T-helper 22 cell (primary cell): Measurements from ENCODE around the gene LRCOL1.

Source experiments
- DNase-seq: peaks from one replicate; pipeline ENCODE4 v3.0.0-alpha.2; 2020; ENCODE audit warnings: low read depth

LRCOL1 gene

DNA sequence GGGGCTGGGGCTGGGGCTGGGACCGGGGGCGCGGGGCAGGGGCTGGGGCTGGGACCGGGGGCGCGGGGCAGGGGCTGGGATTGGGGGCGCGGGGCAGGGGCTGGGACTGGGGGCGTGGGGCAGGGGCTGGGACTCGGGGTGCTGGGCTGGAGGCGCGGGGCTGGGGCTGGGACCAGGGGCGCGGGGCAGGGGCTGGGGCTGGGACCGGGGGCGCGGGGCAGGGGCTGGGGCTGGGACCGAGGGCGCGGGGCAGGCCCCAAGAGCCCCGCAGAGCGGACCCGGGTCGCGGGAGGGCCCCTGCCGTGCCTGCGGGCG is 8.6 kb upstream of the LRCOL1 start:
- DNase-seq, result no peak

DNA sequence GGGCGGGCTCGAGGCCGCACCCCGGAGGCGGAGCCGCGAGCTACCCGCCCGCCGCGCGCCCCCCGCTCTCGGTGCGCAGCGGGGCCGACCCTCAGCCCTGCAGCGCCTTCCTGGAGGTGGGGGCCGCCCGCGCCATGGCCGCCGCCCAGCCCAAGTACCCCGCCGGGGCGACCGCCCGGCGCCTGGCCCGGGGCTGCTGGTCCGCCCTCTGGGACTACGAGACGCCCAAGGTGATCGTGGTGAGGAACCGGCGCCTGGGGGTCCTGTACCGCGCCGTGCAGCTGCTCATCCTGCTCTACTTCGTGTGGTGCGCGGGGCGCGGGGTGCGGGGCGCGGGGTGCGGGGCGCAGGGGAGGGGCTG is 8.3 kb upstream of the LRCOL1 start, which contains the start of gene P2RX2:
Gene P2RX2 (plus strand): TSS at position 94 of the 361 bp plus-strand sequence. CDS start 41 bp downstream, at position 135.
- no peak for DNase-seq

DNA sequence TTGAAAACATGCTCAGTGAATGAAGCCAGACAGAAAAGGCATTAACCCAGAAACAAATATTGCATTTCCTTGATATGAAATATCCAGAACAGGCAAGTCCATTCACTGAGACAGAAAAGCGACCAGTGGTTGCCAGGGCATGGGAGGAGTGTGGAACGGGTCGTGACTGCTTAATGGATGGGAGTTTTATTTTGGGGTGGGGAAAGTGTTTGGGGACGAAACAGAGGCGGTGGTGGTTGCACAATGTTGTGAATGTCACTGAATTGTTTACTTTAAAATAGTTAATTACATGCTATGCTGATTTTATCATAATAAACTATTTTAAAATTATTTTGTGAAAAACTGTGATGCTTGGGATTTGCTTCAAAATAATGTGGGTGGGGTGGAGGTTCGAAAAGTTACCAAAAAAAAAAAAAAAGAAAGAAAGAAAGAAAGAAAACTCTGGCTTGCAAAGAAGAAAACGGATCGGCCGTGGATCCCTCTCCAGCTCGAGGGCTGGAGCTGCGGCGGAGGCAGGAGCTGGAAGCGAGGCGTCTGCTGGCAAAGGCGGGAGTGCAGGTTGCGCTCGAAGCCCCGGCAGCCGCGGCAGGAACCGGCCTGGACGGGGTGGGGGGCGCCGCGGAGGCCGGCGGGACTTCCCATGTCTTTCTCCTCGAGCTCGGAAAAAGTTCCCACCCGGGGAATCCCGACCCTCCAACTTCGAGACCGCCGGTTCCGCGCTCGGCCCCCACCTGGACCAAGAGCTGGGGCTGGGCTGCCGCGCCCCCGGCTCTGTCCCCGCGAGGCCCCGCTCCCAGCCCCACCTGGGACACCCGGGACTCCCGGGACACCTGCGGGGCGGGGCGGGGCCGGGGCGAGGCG is 7.7 kb upstream of the LRCOL1 start:
- no peak for DNase-seq

- DNase-seq, result no peak
Observed at GRCh38 chr12:132617135-132617701, 6.8 kb upstream of the LRCOL1 start.

GRCh38 chr12:132615579-132616038 is 5.2 kb upstream of the LRCOL1 start:
- DNase-seq, result no peak

DNA sequence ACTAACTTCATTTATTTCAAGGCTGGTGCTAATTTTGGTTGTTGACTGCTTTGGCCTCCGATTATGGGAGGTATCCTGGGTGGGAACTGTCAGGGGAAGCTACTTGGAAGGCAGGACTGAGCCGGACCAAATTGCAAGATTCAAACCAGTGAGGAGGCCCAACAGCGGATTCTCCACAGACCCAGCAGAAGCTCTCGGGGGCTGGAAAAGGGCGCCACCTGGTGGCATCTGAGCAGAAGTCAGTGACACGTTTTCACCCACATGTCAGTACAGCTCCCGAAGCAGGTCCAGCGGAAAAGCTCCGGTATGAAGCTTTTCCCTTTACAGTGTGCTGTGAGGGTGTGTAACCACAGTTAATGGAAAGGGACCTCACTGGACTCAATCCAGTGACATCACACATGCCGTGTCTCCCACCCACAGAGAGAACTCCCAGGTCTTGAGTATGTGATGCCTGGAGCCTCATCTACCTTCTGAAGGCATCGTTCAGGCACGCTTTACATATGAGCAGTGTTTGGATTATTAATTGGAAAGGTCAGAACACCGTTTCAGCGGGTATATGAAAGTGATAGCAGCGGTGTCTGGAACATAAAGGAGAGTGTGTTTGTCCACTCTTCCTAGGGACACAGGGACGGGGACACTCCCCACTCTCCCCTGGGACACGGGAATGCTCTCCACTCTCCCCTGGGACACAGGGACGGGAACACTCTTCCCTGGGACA is 4.6 kb upstream of the LRCOL1 start:
- peak; percentile 54 for DNase-seq

- DNase-seq, result no peak
Observed at GRCh38 chr12:132614029-132614428, 3.6 kb upstream of the LRCOL1 start.

- DNase-seq, result no peak
Observed at GRCh38 chr12:132611620-132612019, 1.2 kb upstream of the LRCOL1 start.

DNA sequence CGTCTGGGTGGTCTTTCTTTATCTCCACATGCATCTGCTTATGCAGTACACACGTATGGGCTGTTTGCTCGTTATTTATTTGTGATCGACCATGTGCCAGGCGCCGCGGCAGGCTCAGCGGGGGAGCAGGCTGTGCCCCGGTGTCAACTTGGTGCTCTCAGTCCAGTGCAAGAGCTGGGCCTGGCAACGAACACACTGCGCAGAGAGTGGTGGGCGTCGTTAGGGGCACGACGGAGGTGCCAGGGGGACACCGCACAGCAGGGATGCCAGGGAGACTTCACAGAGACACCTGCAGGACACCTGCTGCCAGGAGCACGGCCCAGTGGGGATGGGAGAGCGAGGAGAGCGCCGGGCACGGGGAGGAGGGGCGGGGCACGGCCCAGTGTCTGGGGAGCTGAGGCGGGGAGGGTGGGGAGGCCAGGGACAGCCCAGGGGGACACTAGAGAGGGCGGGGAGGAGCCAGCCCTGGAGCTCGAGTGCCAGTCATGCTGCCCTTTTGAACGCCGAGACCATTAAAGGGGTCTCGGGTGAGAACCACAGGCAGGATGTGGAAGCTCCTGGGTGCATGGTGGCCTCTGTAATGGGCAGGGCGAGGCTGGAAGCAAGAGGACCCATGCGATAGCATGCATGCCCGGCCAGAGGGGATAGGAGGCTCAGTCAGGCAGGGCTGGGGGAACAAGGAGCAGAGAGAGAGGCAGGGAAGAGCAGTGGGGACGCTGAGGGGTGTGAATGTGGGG is 652 bp upstream of the LRCOL1 start:
- no peak for DNase-seq

GRCh38 chr12:132608231-132609171 is 1.9 kb downstream of the LRCOL1 start:
- DNase-seq, result no peak

DNA sequence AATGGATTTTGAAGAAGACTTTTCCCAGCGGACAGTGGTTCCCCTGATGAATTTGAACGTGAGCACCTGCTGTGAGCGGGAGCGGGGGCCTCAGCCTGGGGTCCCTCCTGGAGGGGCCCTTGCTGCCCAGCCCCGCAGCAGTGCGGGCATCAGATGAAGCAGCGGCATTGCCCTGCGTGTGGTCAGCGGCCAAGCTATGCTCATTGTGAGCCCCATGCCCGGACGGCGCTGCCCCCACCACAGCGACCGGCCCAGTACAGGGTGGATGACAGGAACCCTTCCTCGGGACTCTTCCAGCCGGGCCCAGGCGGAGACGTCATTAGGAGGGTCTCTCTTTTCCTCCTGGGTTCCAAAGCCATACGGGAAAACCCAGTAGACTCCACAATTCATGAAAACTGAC is 3.5 kb downstream of the LRCOL1 start:
- DNase-seq, result no peak

DNA sequence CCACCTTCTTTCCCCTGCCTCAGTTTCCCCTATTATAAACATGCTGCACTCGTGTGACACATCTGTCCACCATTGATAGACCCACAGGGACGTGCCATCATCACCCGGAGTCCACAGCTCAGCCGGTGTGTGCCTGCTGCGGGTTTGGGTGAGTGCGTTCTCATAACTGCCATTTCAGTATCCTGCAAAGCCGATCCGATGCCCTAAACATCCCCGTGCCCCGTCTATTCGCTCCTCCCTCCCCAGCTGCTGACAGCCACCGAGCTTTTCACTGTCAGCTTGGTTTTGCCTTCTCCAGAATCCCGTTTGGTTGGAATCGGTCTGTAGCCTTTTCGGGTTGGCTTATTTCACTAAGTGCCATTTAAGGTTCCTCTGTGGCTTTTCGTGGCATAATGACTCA is 3.9 kb downstream of the LRCOL1 start:
- DNase-seq, result no peak

DNA sequence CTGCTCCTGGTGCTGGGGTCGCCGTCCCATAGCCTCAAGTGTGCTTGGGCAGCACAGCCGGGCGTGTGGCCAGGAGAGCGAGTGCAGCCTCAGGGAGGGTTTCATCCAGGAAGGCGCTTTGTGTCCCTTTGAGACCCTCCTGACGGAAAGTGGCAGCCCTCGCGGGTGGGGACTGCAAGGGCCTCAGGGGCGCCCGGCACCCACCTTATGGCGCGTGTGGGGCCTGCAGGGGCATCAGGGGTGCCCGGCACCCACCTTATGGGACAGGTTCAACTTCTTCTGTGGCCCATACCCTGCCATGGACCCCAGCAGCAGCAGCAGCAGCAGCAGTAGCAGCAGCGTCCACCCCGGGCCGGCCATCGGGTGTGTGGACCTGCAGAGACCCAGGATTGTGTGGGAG is 4.5 kb downstream of the LRCOL1 start:
- no peak for DNase-seq

DNA sequence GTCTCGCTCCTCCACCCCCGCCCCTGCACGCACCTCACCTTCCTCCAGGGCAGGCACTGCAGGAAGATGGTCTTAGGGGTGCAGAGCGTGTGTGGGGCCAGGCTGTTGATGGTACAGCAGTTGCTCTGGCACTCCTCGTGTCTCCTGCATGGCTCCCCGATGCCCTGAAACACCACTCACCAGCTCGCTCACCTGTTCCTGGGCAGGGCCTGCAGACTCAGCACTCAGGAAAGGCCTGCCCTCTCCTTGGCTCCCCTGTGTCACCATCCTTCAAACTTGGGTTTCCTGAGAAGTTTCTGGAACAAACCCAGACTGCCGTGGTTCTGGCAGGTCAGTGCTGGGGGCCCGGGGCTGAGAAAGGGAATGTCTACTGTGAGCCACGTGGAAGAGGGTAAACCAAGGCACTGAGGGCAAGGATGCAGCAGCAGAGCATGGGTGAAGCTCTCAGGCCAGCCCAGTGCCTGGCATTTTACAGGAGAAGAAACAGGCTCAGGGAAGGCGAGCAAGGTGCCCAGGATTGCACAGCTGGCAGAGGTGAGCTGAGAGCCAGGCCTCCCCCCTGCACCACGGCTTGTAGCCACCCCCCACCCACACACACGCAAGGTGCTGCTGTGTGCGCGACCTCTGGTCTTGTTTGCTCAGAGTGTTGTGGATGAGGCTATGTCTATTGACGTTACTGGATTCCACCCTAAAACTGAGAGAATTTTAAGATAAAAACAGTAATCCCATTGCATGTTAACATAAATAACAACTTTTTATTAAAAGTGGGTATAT is 5.5 kb downstream of the LRCOL1 start:
- DNase-seq, result no peak

- DNase-seq, result no peak
Observed at GRCh38 chr12:132604151-132604618, 6.2 kb downstream of the LRCOL1 start.

- no peak for DNase-seq
Observed at GRCh38 chr12:132603240-132604150, 6.9 kb downstream of the LRCOL1 start.

- no peak for DNase-seq
Observed at GRCh38 chr12:132602572-132603239, 7.7 kb downstream of the LRCOL1 start.

DNA sequence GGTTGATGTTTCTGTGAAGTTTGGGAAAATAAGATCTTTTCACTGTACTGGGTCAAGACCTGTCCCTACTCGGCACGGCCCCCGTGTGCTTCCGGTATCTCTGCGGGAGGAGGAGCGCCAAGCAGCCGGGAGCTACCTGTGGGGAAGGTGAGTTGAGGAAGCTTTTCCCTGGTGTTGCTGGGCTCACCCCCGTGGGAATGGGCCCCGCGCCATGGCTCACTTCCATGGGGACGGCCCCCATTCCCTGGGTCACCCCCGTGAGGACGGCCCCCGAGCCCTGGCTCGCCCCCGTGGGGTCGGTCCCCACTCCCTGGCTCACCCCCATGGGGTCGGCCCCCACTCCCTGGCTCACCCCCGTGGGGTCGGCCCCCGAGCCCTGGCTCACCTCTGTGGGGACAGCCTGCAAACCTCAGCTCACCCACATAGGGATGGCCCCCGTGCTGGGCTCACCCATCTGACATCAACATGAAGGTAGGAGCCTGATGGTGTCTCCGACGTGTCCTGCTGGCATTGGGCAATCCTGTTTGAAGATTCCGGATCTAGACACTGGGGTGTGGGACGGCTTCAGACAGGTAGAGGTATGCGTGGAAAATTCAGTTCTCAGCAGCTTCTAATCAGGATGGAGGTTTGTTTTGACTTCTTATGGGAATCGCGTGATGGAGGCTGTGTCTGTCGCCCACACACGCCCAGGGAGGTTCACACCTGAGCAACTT is 9.1 kb downstream of the LRCOL1 start:
- no peak for DNase-seq
